SK-N-SH treated with all-trans-retinoic acid at 6 μM for 48 hours (cell line): ENCODE data around the gene KLHL40.

ENCODE experiments used
- CREB5 ChIP-seq: fragments of 250-450 bp; sonication (Bioruptor Pico); IDR thresholded peaks from 2 replicates; pipeline ENCODE4 v1.5.1; 2020; ENCODE audit warnings: low read depth, mild to moderate bottlenecking, moderate library complexity
- CSDC2 ChIP-seq: fragments of 250-450 bp; sonication (Bioruptor Pico); IDR thresholded peaks from 2 replicates; pipeline ENCODE4 v1.5.0; 2020; ENCODE audit warnings: mild to moderate bottlenecking, moderate library complexity
- PATZ1 ChIP-seq: fragments of 250-450 bp; sonication (Bioruptor Pico); IDR thresholded peaks from 2 replicates; pipeline ENCODE4 v1.8.0; 2020; ENCODE audit warnings: mild to moderate bottlenecking, moderate library complexity, borderline replicate concordance
- RARB ChIP-seq: fragments of 250-450 bp; sonication (Bioruptor Pico); IDR thresholded peaks from 2 replicates; pipeline ENCODE4 v1.8.0; 2021; ENCODE audit warnings: mild to moderate bottlenecking, moderate library complexity
- TCF4 ChIP-seq: fragments of 250-450 bp; sonication (Bioruptor Pico); IDR thresholded peaks from 2 replicates; pipeline ENCODE4 v1.8.0; 2021; ENCODE audit warnings: mild to moderate bottlenecking, moderate library complexity, borderline replicate concordance
- ZC3H10 ChIP-seq: fragments of 250-450 bp; sonication (Bioruptor Pico); IDR thresholded peaks from 2 replicates; pipeline ENCODE4 v1.5.1; 2021; ENCODE audit warnings: mild to moderate bottlenecking, moderate library complexity
- ZFP30 ChIP-seq: fragments of 450-650 bp; formaldehyde crosslinking; IDR thresholded peaks from 2 replicates; pipeline ENCODE4 v1.5.0; 2022; ENCODE audit warnings: mild to moderate bottlenecking, moderate library complexity
- ZNF8 ChIP-seq: fragments of 450-650 bp; formaldehyde crosslinking; IDR thresholded peaks from 2 replicates; pipeline ENCODE4 v1.5.0; 2020; ENCODE audit warnings: mild to moderate bottlenecking, moderate library complexity
- TF ChIP-seq, protein P1 (sequence below): fragments of 250-450 bp; sonication (Bioruptor Pico); IDR thresholded peaks from 2 replicates; pipeline ENCODE4 v1.8.0; 2021; ENCODE audit warnings: low read depth, mild to moderate bottlenecking, moderate library complexity, borderline replicate concordance

DNA sequence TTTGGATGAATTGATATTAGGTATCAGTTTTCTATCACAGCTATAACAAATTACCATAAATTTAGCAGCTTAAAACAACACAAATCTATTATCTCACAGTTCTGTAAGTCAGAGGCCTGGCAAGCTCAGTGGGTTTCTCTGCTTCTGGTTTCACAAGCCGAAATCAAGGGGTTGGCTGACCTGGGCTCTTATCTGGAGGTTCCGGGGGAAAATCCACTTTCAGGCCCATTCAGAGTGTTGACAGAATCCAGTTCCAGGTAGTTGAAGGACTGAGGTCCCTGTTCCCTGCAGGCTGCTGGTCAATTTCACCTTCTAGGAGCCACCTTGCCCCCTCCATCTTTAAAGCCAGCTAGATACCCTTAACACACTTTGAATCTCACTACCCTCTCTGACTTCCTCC, 28.4 kb downstream of the KLHL40 start:
- TF ChIP-seq ZFP30 (no peak), TCF4 (CRISPR knock-in tag) (no peak), ZNF8 (CRISPR knock-in tag) (no peak), CREB5 (CRISPR knock-in tag) (no peak), RARB (CRISPR knock-in tag) (no peak), ZC3H10 (CRISPR knock-in tag) (no peak), CSDC2 (CRISPR knock-in tag) (no peak), PATZ1 (CRISPR knock-in tag) (no peak)
- TF ChIP-seq, protein P1, sequence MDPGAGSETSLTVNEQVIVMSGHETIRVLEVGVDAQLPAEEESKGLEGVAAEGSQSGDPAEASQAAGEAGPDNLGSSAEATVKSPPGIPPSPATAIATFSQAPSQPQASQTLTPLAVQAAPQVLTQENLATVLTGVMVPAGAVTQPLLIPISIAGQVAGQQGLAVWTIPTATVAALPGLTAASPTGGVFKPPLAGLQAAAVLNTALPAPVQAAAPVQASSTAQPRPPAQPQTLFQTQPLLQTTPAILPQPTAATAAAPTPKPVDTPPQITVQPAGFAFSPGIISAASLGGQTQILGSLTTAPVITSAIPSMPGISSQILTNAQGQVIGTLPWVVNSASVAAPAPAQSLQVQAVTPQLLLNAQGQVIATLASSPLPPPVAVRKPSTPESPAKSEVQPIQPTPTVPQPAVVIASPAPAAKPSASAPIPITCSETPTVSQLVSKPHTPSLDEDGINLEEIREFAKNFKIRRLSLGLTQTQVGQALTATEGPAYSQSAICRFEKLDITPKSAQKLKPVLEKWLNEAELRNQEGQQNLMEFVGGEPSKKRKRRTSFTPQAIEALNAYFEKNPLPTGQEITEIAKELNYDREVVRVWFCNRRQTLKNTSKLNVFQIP (CRISPR knock-in tag) = no peak
